Naive thymus-derived CD4-positive, alpha-beta T cell (primary cell): ENCODE data around the gene UBR3. TPM values are rescaled to one million over a fixed set of nuclear protein-coding genes. Genes with fewer than 3 reads are reported as not detected.

Source experiments
- ATAC-seq: fragments of 150-1000 bp; cut with Tn5 transposase; 2 replicates; pipeline ENCODE4 v1.10.0; 2021; ENCODE audit warnings: mild to moderate bottlenecking, moderate library complexity
- CTCF ChIA-PET: fragments of 350-600 bp; sonication (Branson Sonifier 250); formaldehyde crosslinking; loops from one replicate; lab custom pipeline; 2021; ENCODE audit warnings: antibody characterized with exemption; lab: Charles Lee
- POLR2A ChIA-PET: fragments of 350-600 bp; sonication (Branson Sonifier 250); formaldehyde crosslinking; loops from one replicate; lab custom pipeline; 2021; ENCODE audit warnings: antibody characterized with exemption, inconsistent platforms; lab: Charles Lee
- DNase-seq, 9 donors: peaks; one replicate each; pipeline versions ENCODE4 v3.0.0 to v3.0.0-alpha.2; 2020 to 2022; ENCODE audit warnings: mixed read lengths in 1 of 9
- H3K27ac ChIP-seq: one replicate; pipeline ENCODE4 v1.7.0; 2013; ENCODE audit warnings: mild to moderate bottlenecking, low read depth, low read length, moderate library complexity
- H3K27me3 ChIP-seq, 2 donors: one replicate each; pipeline ENCODE4 v1.7.0; 2013; ENCODE audit warnings: low read length in 2 of 2, mild to moderate bottlenecking in 2 of 2, moderate library complexity in 2 of 2; ENCODE audit not compliant: control insufficient read depth in 2 of 2, insufficient read depth in 2 of 2
- H3K36me3 ChIP-seq, 3 experiments: 1 replicate in 2 of 3; 2 replicates in 1 of 3; pipeline ENCODE4 v1.7.0; 2013; ENCODE audit warnings: low read length in 3 of 3, mild to moderate bottlenecking in 3 of 3, moderate library complexity in 1 of 3; ENCODE audit not compliant: insufficient read depth in 3 of 3, control insufficient read depth in 2 of 3
- H3K4me1 ChIP-seq, 2 donors: one replicate each; pipeline ENCODE4 v1.7.0; 2013; ENCODE audit warnings: low read length in 2 of 2, mild to moderate bottlenecking in 2 of 2, moderate library complexity in 1 of 2; ENCODE audit not compliant: control insufficient read depth in 2 of 2, insufficient read depth in 2 of 2
- H3K4me3 ChIP-seq: 2 replicates; pipeline ENCODE4 v1.7.0; 2013; ENCODE audit warnings: mild to moderate bottlenecking, low read length
- H3K9me3 ChIP-seq, 3 experiments: 1 replicate in 2 of 3; 2 replicates in 1 of 3; pipeline ENCODE4 v1.7.0; 2013; ENCODE audit warnings: low read length in 3 of 3; ENCODE audit not compliant: control insufficient read depth in 2 of 3
- H3K27ac Mint-ChIP-seq, 9 donors: one replicate each; pipeline ENCODE4 v1.8.0; 2020 to 2022; ENCODE audit warnings: mixed read lengths in 9 of 9, mild to moderate bottlenecking in 8 of 9, moderate library complexity in 5 of 9, inconsistent platforms in 2 of 9
- H3K27me3 Mint-ChIP-seq, 5 donors: one replicate each; pipeline ENCODE4 v1.8.0; 2021 to 2022; ENCODE audit warnings: mixed read lengths in 5 of 5, mild to moderate bottlenecking in 1 of 5
- H3K36me3 Mint-ChIP-seq, 5 donors: one replicate each; pipeline ENCODE4 v1.8.0; 2020 to 2022; ENCODE audit warnings: mixed read lengths in 5 of 5, mild to moderate bottlenecking in 3 of 5, inconsistent platforms in 1 of 5
- H3K4me1 Mint-ChIP-seq, 7 donors: one replicate each; pipeline ENCODE4 v1.8.0; 2020 to 2022; ENCODE audit warnings: mixed read lengths in 7 of 7, mild to moderate bottlenecking in 3 of 7, inconsistent platforms in 1 of 7
- H3K4me3 Mint-ChIP-seq, 10 donors: one replicate each; pipeline ENCODE4 v1.8.0; 2020 to 2022; ENCODE audit warnings: mild to moderate bottlenecking in 10 of 10, mixed read lengths in 10 of 10, moderate library complexity in 6 of 10, inconsistent platforms in 2 of 10
- H3K9me3 Mint-ChIP-seq, 11 donors: one replicate each; pipeline ENCODE4 v1.8.0; 2020 to 2022; ENCODE audit warnings: mixed read lengths in 11 of 11, mild to moderate bottlenecking in 4 of 11, inconsistent platforms in 1 of 11, moderate library complexity in 1 of 11
- intact Hi-C, 2 donors: fragments of 100-400 bp; cut with micrococcal nuclease; formaldehyde crosslinking; loops; one replicate each; pipeline ENCODE4 v1.15.1; 2023
- polyA plus RNA-seq, 2 donors: library from polyadenylated mRNA; unstranded; fragments of 300-500 nt; fragmentation: Illumina TruSeq; gene quantifications; one replicate each; pipeline ENCODE4 v1.2.3, GENCODE V29; 2021
- total RNA-seq, 6 experiments: library from RNA in 5 of 6; stranded (reverse) in 5 of 6; gene quantifications; 1 replicate in 5 of 6; 2 replicates in 1 of 6; pipeline ENCODE4 v1.2.3 and lab custom pipeline; 2021 to 2026

UBR3 gene, protein sequence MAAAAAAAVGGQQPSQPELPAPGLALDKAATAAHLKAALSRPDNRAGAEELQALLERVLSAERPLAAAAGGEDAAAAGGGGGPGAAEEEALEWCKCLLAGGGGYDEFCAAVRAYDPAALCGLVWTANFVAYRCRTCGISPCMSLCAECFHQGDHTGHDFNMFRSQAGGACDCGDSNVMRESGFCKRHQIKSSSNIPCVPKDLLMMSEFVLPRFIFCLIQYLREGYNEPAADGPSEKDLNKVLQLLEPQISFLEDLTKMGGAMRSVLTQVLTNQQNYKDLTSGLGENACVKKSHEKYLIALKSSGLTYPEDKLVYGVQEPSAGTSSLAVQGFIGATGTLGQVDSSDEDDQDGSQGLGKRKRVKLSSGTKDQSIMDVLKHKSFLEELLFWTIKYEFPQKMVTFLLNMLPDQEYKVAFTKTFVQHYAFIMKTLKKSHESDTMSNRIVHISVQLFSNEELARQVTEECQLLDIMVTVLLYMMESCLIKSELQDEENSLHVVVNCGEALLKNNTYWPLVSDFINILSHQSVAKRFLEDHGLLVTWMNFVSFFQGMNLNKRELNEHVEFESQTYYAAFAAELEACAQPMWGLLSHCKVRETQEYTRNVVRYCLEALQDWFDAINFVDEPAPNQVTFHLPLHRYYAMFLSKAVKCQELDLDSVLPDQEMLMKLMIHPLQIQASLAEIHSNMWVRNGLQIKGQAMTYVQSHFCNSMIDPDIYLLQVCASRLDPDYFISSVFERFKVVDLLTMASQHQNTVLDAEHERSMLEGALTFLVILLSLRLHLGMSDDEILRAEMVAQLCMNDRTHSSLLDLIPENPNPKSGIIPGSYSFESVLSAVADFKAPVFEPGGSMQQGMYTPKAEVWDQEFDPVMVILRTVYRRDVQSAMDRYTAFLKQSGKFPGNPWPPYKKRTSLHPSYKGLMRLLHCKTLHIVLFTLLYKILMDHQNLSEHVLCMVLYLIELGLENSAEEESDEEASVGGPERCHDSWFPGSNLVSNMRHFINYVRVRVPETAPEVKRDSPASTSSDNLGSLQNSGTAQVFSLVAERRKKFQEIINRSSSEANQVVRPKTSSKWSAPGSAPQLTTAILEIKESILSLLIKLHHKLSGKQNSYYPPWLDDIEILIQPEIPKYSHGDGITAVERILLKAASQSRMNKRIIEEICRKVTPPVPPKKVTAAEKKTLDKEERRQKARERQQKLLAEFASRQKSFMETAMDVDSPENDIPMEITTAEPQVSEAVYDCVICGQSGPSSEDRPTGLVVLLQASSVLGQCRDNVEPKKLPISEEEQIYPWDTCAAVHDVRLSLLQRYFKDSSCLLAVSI (N-terminal part only)
- 10 to 100 TPM; 28.4 to 48.2 (median 44.6) TPM for total RNA-seq
- polyA plus RNA-seq: 10 to 100 TPM in 1 of 2 donors, 1 to 10 TPM in 1; 7.7 to 12.5 TPM
- total RNA-seq (lab: John Stamatoyannopoulos, UW): 107 reads per million, percentile 85 among the genes with 10 or more reads in this experiment

DNA sequence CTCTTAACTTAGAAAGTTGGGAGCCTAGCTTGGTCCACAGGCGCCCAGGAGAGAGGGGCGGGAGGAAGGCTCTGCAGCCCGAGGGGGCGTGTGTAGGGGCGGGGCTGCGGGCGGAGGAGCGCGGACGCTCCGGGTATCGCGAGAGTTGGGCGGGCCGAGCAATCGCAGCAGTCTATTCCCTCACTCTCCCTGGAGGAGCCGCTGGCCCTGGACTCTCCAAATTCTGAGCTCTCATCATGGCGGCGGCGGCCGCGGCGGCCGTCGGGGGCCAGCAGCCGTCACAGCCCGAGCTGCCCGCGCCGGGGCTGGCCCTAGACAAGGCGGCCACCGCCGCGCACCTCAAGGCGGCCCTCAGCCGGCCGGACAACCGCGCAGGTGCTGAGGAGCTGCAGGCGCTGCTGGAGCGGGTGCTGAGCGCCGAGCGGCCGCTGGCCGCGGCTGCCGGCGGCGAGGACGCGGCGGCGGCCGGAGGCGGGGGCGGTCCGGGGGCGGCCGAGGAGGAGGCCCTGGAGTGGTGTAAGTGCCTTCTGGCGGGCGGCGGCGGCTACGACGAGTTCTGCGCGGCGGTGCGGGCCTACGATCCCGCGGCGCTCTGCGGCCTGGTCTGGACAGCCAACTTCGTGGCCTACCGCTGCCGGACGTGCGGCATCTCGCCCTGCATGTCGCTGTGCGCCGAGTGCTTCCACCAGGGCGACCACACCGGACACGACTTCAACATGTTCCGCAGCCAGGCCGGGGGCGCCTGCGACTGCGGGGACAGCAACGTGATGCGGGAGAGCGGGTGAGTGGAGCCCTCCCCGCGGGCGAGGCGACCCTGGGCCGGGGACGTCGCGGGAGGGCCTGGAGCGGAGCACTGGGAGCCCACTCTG lies at the start of gene UBR3:
Gene UBR3, plus strand, starts transcription at position 183 of the 869 bp plus-strand sequence. Its CDS starts 54 bp downstream, at position 237.
- H3K27me3 Mint-ChIP-seq: no peaks in the 10 kb centered on the region
- CTCF ChIA-PET: no interaction called here
- peak within 1 kb of the TSS; percentile 55 to 97 (median 91) for H3K27ac Mint-ChIP-seq
- peaks cover 38 to 77% (median 64%) of the 10 kb centered on the region in 7 donors for H3K4me1 Mint-ChIP-seq
- H3K9me3 Mint-ChIP-seq: no peaks in the 10 kb centered on the region
- Histone ChIP-seq H3K4me3 (peak within 1 kb of the TSS; percentile 77), H3K27me3 (no peaks in the 10 kb centered on the region), H3K36me3 (no peaks in the 10 kb centered on the region), H3K9me3 (no peaks in the 10 kb centered on the region), H3K4me1 (peaks cover 24 to 37% of the 10 kb centered on the region in 2 donors), H3K27ac (peak within 1 kb of the TSS; percentile 80)
- H3K36me3 Mint-ChIP-seq: peaks cover 0 to 7% (median 6%) of the 10 kb centered on the region in 5 donors
- POLR2A ChIA-PET: interaction anchor here (0.6 to 2.3 kb wide), 9 partner anchors 11 to 1103 kb away, joined by 3 to 9 read pairs (median 4); partner anchors contain the start of genes PPIG and SSB
- H3K4me3 Mint-ChIP-seq: peak within 1 kb of the TSS; percentile 89 to 99 (median 98)
- intact Hi-C loops: loop anchor here (1.0 to 10.0 kb wide), 10 partner anchors 50 to 1857 kb away; partner anchors contain the start of genes CFAP210 (in 2 of the 2), FASTKD1 (in 2 of the 2), LRP2 (in 2 of the 2) and PHOSPHO2 (in 2 of the 2)
- DNase-seq: peak; percentile 80 to 95 (median 87)
- peak; percentile 88 for ATAC-seq

GRCh38 chr2:169778446-169778845 lies 48.8 kb upstream of the UBR3 start:
- no peak overlapping the region for H3K27ac ChIP-seq
- DNase-seq: no peak
- peak overlapping the region in 1 of 9 donors; percentile 27 for H3K27ac Mint-ChIP-seq
- no peaks in the 10 kb centered on the region for H3K4me1 ChIP-seq
- no peaks in the 10 kb centered on the region for H3K36me3 Mint-ChIP-seq
- H3K9me3 Mint-ChIP-seq: peaks cover 0 to 3% (median 0%) of the 10 kb centered on the region in 11 donors
- ChIA-PET CTCF (no interaction called here), POLR2A (no interaction called here)
- H3K4me1 Mint-ChIP-seq: peaks cover 0 to 6% (median 0%) of the 10 kb centered on the region in 7 donors
- intact Hi-C loops: no loop called here
- H3K4me3 Mint-ChIP-seq: no peak overlapping the region
- H3K36me3 ChIP-seq: no peaks in the 10 kb centered on the region
- no peak overlapping the region for H3K4me3 ChIP-seq
- peaks cover 0 to 10% (median 6%) of the 10 kb centered on the region in 5 donors for H3K27me3 Mint-ChIP-seq
- no peak for ATAC-seq
- H3K27me3 ChIP-seq: no peaks in the 10 kb centered on the region
- H3K9me3 ChIP-seq: no peaks in the 10 kb centered on the region

GRCh38 chr2:169781249-169782013 lies 45.8 kb upstream of the UBR3 start:
- ATAC-seq (no peak), DNase-seq (no peak)
- Mint-ChIP-seq H3K36me3 (no peaks in the 10 kb centered on the region), H3K27ac (no peak overlapping the region), H3K4me1 (peaks cover 0 to 6% (median 0%) of the 10 kb centered on the region in 7 donors), H3K4me3 (no peak overlapping the region), H3K9me3 (peaks cover 0 to 1% (median 0%) of the 10 kb centered on the region in 11 donors), H3K27me3 (peaks cover 0 to 15% (median 6%) of the 10 kb centered on the region in 5 donors)
- no peaks in the 10 kb centered on the region for H3K4me1 ChIP-seq
- no peaks in the 10 kb centered on the region for H3K36me3 ChIP-seq
- no peak overlapping the region for H3K27ac ChIP-seq
- no peaks in the 10 kb centered on the region for H3K9me3 ChIP-seq
- ChIA-PET POLR2A (no interaction called here), CTCF (interaction anchor here (0.7 kb wide), 1 partner anchor 10 kb away, joined by 3 read pairs; no protein-coding TSS in a partner anchor)
- intact Hi-C loops: no loop called here
- H3K27me3 ChIP-seq: no peaks in the 10 kb centered on the region
- H3K4me3 ChIP-seq: no peak overlapping the region

GRCh38 chr2:169782513-169782912 lies 44.7 kb upstream of the UBR3 start:
- ATAC-seq: no peak
- ChIA-PET CTCF (no interaction called here), POLR2A (no interaction called here)
- Mint-ChIP-seq H3K27me3 (peaks cover 1 to 16% (median 7%) of the 10 kb centered on the region in 5 donors), H3K4me1 (peaks cover 0 to 6% (median 0%) of the 10 kb centered on the region in 7 donors), H3K9me3 (peaks cover 0 to 1% (median 0%) of the 10 kb centered on the region in 11 donors), H3K36me3 (no peaks in the 10 kb centered on the region), H3K27ac (no peak overlapping the region), H3K4me3 (no peak overlapping the region)
- Histone ChIP-seq H3K9me3 (no peaks in the 10 kb centered on the region), H3K4me1 (no peaks in the 10 kb centered on the region), H3K27ac (no peak overlapping the region), H3K27me3 (no peaks in the 10 kb centered on the region), H3K4me3 (no peak overlapping the region), H3K36me3 (no peaks in the 10 kb centered on the region)
- intact Hi-C loops: no loop called here
- no peak for DNase-seq

GRCh38 chr2:169790581-169790980 lies 36.7 kb upstream of the UBR3 start:
- H3K9me3 Mint-ChIP-seq: no peaks in the 10 kb centered on the region

More at GRCh38 chr2:169790581-169790980, 36.7 kb upstream of the UBR3 start:
- H3K27me3 Mint-ChIP-seq: peaks cover 25 to 40% (median 27%) of the 10 kb centered on the region in 5 donors
- no peak for DNase-seq
- no peaks in the 10 kb centered on the region for H3K4me1 ChIP-seq
- intact Hi-C loops: loop anchor here in 1 of 2 donors (10.0 kb wide), 2 partner anchors 266 to 426 kb away; partner anchors contain the start of gene LRP2
- no peak for ATAC-seq
- peaks cover 0 to 4% (median 0%) of the 10 kb centered on the region in 5 donors for H3K36me3 Mint-ChIP-seq
- H3K27me3 ChIP-seq: no peaks in the 10 kb centered on the region
- no peak overlapping the region for H3K4me3 ChIP-seq
- ChIA-PET POLR2A (no interaction called here), CTCF (no interaction called here)
- H3K4me1 Mint-ChIP-seq: peaks cover 4 to 6% (median 6%) of the 10 kb centered on the region in 7 donors
- H3K27ac Mint-ChIP-seq: no peak overlapping the region
- no peaks in the 10 kb centered on the region for H3K36me3 ChIP-seq
- H3K27ac ChIP-seq: no peak overlapping the region
- no peaks in the 10 kb centered on the region for H3K9me3 ChIP-seq
- H3K4me3 Mint-ChIP-seq: no peak overlapping the region
